ENCODE data around the gene EGFL8.

The EGFL8 gene

GRCh38 chr6:32146287-32146686, 18.1 kb upstream of the EGFL8 start:
- no peak for TF ChIP-seq Cebpa-rat (IDR thresholded peaks at IDR 0.05)
- H3K27ac ChIP-seq: no peak overlapping the region
- peaks cover 8% of the 10 kb centered on the region; the same call in 1 of the 2 replicates for H3K27me3 ChIP-seq

GRCh38 chr6:32146687-32147086, 17.7 kb upstream of the EGFL8 start:
- H3K4me2 ChIP-seq: no peak overlapping the region
- no peak overlapping the region for H3K27ac ChIP-seq
- no peaks in the 10 kb centered on the region for H3K4me1 ChIP-seq
- peaks cover 7% of the 10 kb centered on the region for H3K9me3 ChIP-seq
- no peak for TF ChIP-seq Cebpa-rat (IDR thresholded peaks at IDR 0.05)
- peaks cover 8% of the 10 kb centered on the region; the same call in 1 of the 2 replicates for H3K27me3 ChIP-seq
- no peak overlapping the region for H3K4me3 ChIP-seq
- H4K20me1 ChIP-seq: no peaks in the 10 kb centered on the region
- H3K36me3 ChIP-seq: no peaks in the 10 kb centered on the region
- H3K9ac ChIP-seq: no peak overlapping the region

More at GRCh38 chr6:32146287-32146686, 18.1 kb upstream of the EGFL8 start:
- Histone ChIP-seq H3K4me3 (no peak overlapping the region), H3K9me3 (peaks cover 7% of the 10 kb centered on the region), H3K4me1 (no peaks in the 10 kb centered on the region), H3K36me3 (no peaks in the 10 kb centered on the region), H4K20me1 (no peaks in the 10 kb centered on the region), H3K9ac (no peak overlapping the region), H3K4me2 (no peak overlapping the region)

GRCh38 chr6:32147401-32148132, 16.8 kb upstream of the EGFL8 start:
- no peak overlapping the region for H3K27ac ChIP-seq
- H3K4me1 ChIP-seq: peaks cover 8% of the 10 kb centered on the region
- H3K36me3 ChIP-seq: no peaks in the 10 kb centered on the region
- no peaks in the 10 kb centered on the region for H4K20me1 ChIP-seq
- H3K9ac ChIP-seq: no peak overlapping the region
- no peak overlapping the region for H3K4me2 ChIP-seq
- H3K4me3 ChIP-seq: no peak overlapping the region
- TF ChIP-seq Cebpa-rat (IDR thresholded peaks at IDR 0.05): no peak
- H3K27me3 ChIP-seq: peaks cover 8% of the 10 kb centered on the region; the same call in 1 of the 2 replicates
- H3K9me3 ChIP-seq: peaks cover 7% of the 10 kb centered on the region

GRCh38 chr6:32148289-32149091, 15.9 kb upstream of the EGFL8 start:
- Histone ChIP-seq H3K4me3 (no peak overlapping the region), H3K27me3 (peaks cover 8% of the 10 kb centered on the region; the same call in 1 of the 2 replicates), H4K20me1 (no peaks in the 10 kb centered on the region), H3K9me3 (peaks cover 7% of the 10 kb centered on the region), H3K9ac (no peak overlapping the region), H3K36me3 (no peaks in the 10 kb centered on the region), H3K27ac (no peak overlapping the region), H3K4me2 (no peak overlapping the region), H3K4me1 (peaks cover 17% of the 10 kb centered on the region)
- TF ChIP-seq Cebpa-rat (IDR thresholded peaks at IDR 0.05): no peak

GRCh38 chr6:32149092-32149755, 15.2 kb upstream of the EGFL8 start:
- Histone ChIP-seq H4K20me1 (no peaks in the 10 kb centered on the region), H3K4me1 (peaks cover 17% of the 10 kb centered on the region), H3K27ac (no peak overlapping the region), H3K9ac (no peak overlapping the region), H3K4me2 (no peak overlapping the region), H3K4me3 (no peak overlapping the region), H3K36me3 (no peaks in the 10 kb centered on the region), H3K9me3 (peaks cover 7% of the 10 kb centered on the region), H3K27me3 (peaks cover 8% of the 10 kb centered on the region; the same call in 1 of the 2 replicates)
- TF ChIP-seq Cebpa-rat (IDR thresholded peaks at IDR 0.05): no peak

GRCh38 chr6:32149932-32150870, 14.2 kb upstream of the EGFL8 start:
- Histone ChIP-seq H3K27me3 (peaks cover 8% of the 10 kb centered on the region; the same call in 1 of the 2 replicates), H3K4me1 (peaks cover 23% of the 10 kb centered on the region), H3K36me3 (no peaks in the 10 kb centered on the region), H3K9ac (no peak overlapping the region), H3K27ac (no peak overlapping the region), H3K4me2 (no peak overlapping the region), H3K9me3 (peaks cover 7% of the 10 kb centered on the region), H3K4me3 (no peak overlapping the region), H4K20me1 (0 out of 2 replicates have a peak, but pooled peaks cover 6% of the 10 kb centered on the region)
- TF ChIP-seq Cebpa-rat (IDR thresholded peaks at IDR 0.05): no peak

GRCh38 chr6:32151181-32151862, 13.1 kb upstream of the EGFL8 start:
- Histone ChIP-seq H3K9me3 (peaks cover 7% of the 10 kb centered on the region), H3K9ac (no peak overlapping the region), H3K4me2 (0 out of 2 replicates have a peak overlapping the region, but pooled peaks have one; percentile 12), H3K27me3 (peaks cover 8% of the 10 kb centered on the region; the same call in 1 of the 2 replicates), H3K36me3 (peaks cover 9% of the 10 kb centered on the region), H3K4me3 (no peak overlapping the region), H3K27ac (no peak overlapping the region), H3K4me1 (peaks cover 29% of the 10 kb centered on the region), H4K20me1 (0 out of 2 replicates have a peak, but pooled peaks cover 11% of the 10 kb centered on the region)
- no peak for TF ChIP-seq Cebpa-rat (IDR thresholded peaks at IDR 0.05)
